ENCODE results near the gene SORCS2. TPM values are rescaled to one million over a fixed set of nuclear protein-coding genes. Genes with fewer than 3 reads are reported as not detected.

The SORCS2 gene
- total and polyA plus RNA-seq, 8 donors: 4.6 to 9.7 (median 7.2) TPM

GRCh38 chr4:7379186-7379585 is 186.8 kb downstream of the SORCS2 start:
- no peak for TF ChIP-seq CTCF (IDR thresholded peaks at IDR 0.05)
- no peaks in the 10 kb centered on the region for H3K4me1 ChIP-seq
- intact Hi-C loops (cut with DNase I): no loop called here

GRCh38 chr4:7379719-7380118 is 187.4 kb downstream of the SORCS2 start:
- Histone ChIP-seq H3K27me3 (peaks cover 0 to 32% of the 10 kb centered on the region in 2 donors), H3K9me3 (no peaks in the 10 kb centered on the region), H3K36me3 (no peaks in the 10 kb centered on the region), H3K4me3 (no peak overlapping the region), H3K27ac (no peak overlapping the region), H3K4me1 (no peaks in the 10 kb centered on the region)
- no peak for TF ChIP-seq CTCF (IDR thresholded peaks at IDR 0.05)
- DNase-seq (no peak), ATAC-seq (no peak)
- intact Hi-C loops (cut with DNase I): no loop called here

More at GRCh38 chr4:7379186-7379585, 186.8 kb downstream of the SORCS2 start:
- ATAC-seq (no peak), DNase-seq (peak in 1 of 4 donors; percentile 15)
- no peak overlapping the region for H3K4me3 ChIP-seq
- peaks cover 0 to 32% of the 10 kb centered on the region in 2 donors for H3K27me3 ChIP-seq
- H3K36me3 ChIP-seq: no peaks in the 10 kb centered on the region
- no peaks in the 10 kb centered on the region for H3K9me3 ChIP-seq
- H3K27ac ChIP-seq: no peak overlapping the region

GRCh38 chr4:7381221-7381889 is 189.0 kb downstream of the SORCS2 start:
- Histone ChIP-seq H3K4me3 (no peak overlapping the region), H3K4me1 (no peaks in the 10 kb centered on the region), H3K36me3 (no peaks in the 10 kb centered on the region), H3K27ac (no peak overlapping the region), H3K9me3 (no peaks in the 10 kb centered on the region), H3K27me3 (peaks cover 0 to 32% of the 10 kb centered on the region in 2 donors)
- TF ChIP-seq CTCF (IDR thresholded peaks at IDR 0.05): no peak
- ATAC-seq (peak; percentile 43), DNase-seq (peak in 1 of 4 donors; percentile 13)
- intact Hi-C loops (cut with DNase I): no loop called here

GRCh38 chr4:7381890-7382633 is 189.7 kb downstream of the SORCS2 start:
- DNase-seq (peak in 1 of 4 donors; percentile 26), ATAC-seq (no peak)
- intact Hi-C loops (cut with DNase I): no loop called here
- H3K9me3 ChIP-seq: no peaks in the 10 kb centered on the region
- H3K27me3 ChIP-seq: peaks cover 0 to 32% of the 10 kb centered on the region in 2 donors
- no peak for TF ChIP-seq CTCF (IDR thresholded peaks at IDR 0.05)
- H3K4me1 ChIP-seq: no peaks in the 10 kb centered on the region
- no peak overlapping the region for H3K4me3 ChIP-seq
- H3K27ac ChIP-seq: no peak overlapping the region
- no peaks in the 10 kb centered on the region for H3K36me3 ChIP-seq

GRCh38 chr4:7382634-7383014 is 190.3 kb downstream of the SORCS2 start:
- H3K27ac ChIP-seq: no peak overlapping the region
- H3K9me3 ChIP-seq: no peaks in the 10 kb centered on the region
- intact Hi-C loops (cut with DNase I): no loop called here
- no peaks in the 10 kb centered on the region for H3K4me1 ChIP-seq
- TF ChIP-seq CTCF (IDR thresholded peaks at IDR 0.05): no peak
- no peak overlapping the region for H3K4me3 ChIP-seq
- peak in 1 of 4 donors; percentile 13 for DNase-seq
- ATAC-seq: no peak
- H3K27me3 ChIP-seq: peaks cover 0 to 26% of the 10 kb centered on the region in 2 donors
- H3K36me3 ChIP-seq: no peaks in the 10 kb centered on the region

Measured in left lung (tissue), 10 donors.